GM19395 (cell line): ENCODE results near the gene RGS19.

ENCODE experiments used
- ATAC-seq: cut with Tn5 transposase; IDR thresholded peaks from one replicate; pipeline ENCODE4 v1.9.1; 2021; ENCODE audit warnings: mild to moderate bottlenecking, moderate library complexity; ENCODE audit not compliant: unreplicated experiment

RGS19 gene

DNA sequence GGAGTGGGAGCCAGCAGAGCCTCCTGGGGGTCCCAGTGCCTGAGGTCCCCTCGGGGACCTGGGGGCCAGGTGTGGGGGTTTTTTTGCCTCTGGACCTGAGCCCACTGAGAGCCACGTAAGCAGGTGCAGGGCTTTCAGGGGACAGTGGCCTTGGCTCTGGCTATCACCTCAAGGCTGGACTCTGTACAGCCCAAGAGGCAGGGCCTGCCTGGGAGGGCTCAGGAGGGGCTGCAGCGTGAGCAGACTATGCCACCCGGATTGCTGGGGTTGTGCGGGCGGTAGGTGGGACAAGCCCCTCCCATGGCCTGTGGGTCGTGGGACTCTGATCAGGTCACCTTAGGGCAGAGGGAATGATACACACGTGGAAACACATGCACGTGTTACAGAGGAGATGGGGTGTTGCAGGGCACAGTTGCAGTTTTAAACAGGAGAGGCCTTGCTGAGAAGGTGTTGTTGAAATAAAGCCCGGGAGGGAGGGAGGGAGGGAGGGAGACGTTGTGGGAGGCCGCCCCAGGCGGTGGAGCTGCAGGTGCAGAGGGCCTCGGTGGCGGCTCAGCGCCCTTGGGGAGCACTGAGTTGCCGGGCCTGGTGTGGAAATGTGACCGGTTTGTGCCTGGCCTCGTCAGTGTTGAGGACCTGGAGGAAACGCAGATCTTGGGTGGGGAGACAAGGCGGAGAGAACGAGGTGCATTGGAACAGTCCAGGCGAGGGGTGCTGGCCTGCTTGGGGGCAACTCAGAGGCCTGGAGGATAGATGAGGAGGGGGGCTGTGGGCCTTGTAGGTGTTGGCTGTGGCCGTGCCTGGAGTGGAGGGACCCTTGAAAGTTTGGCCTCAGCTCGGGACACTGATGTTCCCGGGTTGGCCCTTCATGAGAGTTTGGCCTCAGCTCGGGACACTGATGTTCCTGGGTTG is 14.0 kb downstream of the RGS19 start:
- no peak for ATAC-seq

DNA sequence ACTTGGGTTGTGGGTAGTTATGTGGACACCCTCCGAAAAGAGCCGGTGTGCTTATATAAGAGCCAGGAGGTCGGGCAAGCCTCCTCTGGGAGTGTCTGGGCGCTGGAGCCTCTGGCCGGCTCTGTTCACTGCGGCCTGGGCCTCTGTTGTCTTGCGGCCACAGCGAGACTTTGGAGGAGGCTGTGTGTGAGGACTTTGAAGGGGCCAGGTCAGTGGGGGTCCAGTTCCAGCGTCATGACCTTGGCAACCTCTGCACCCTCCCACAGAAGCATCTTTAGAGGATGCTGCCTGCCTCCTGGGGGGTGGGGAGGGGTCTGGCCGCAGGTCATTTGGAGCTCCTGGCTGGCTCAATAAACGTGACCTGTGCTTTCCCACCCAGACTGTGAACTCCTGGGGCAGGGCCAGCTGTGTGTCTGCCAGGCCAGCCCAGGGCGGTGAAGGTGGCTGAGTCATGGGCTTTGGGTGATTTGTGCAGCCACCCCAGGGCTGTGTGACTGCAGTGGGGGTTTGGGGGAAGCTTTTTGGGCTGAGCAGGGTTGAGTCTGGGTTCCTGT is 15.1 kb downstream of the RGS19 start:
- ATAC-seq: no peak

- no peak for ATAC-seq
These were observed 15.8 kb downstream of the RGS19 start for GRCh38 chr20:64063389-64064144.

DNA sequence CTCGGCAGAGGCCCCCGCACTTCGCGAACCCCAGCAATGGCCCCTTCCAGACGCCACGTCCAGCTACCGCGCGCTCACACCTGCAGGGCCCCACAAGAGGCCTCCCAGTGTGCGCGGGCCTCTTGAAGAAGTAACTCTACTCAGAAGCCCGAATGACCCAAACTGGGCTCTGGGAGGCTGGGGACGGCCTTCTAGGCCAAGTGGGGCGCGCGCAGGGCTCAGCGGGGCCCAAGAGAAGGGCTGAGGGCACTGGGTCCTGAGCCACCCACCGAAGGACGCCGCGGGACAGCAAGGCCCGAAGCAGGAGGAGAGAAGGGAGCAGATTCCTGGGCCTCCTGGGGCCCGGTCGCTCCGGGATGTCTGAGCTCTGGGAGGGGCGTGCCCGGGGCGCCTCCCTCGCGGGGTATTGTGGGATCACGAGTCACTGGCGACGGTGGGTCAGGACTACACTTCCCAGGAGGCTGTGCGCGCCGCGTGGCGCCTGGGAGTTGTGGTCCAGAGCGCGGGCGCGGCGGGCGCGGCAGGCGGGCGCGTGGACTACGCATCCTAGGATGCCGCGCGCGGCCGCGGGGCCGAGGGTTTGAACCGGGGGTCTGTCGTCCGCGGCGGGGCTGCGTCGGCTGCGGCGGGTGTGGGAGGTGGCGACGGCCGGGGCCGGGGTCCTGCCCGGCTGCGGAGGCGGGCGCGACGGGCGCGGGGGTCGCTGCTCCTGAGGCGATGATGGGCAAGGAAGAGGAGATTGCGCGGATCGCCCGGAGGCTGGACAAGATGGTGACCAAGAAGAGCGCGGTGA is 16.5 kb downstream of the RGS19 start, which contains the start of gene TCEA2:
TCEA2 (plus strand) TSS at position 603 of the 793 bp plus-strand sequence; CDS start at position 718, 115 bp downstream.
- ATAC-seq: peak; percentile 80

- no peak for ATAC-seq
These were observed 17.1 kb downstream of the RGS19 start for GRCh38 chr20:64062276-64062595.

DNA sequence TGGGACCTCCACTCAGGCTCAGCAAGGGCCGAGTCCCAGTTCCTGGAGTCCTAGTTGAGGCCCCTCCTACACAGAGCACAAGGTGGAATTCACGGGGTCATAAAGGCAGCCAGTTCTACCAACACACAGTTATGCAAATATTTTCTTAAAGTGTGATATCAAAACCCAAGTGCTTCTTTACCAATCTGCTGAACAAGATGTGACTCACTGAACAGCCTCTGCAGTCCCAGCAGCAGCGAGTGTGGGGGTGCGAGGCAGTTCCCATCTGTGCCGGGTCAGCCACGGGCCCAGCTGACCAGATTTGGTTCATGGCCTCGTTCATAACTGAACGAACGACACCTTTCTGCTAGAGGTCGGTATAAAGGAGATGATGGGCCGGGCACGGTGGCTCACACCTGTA is 20.8 kb downstream of the RGS19 start:
- no peak for ATAC-seq

DNA sequence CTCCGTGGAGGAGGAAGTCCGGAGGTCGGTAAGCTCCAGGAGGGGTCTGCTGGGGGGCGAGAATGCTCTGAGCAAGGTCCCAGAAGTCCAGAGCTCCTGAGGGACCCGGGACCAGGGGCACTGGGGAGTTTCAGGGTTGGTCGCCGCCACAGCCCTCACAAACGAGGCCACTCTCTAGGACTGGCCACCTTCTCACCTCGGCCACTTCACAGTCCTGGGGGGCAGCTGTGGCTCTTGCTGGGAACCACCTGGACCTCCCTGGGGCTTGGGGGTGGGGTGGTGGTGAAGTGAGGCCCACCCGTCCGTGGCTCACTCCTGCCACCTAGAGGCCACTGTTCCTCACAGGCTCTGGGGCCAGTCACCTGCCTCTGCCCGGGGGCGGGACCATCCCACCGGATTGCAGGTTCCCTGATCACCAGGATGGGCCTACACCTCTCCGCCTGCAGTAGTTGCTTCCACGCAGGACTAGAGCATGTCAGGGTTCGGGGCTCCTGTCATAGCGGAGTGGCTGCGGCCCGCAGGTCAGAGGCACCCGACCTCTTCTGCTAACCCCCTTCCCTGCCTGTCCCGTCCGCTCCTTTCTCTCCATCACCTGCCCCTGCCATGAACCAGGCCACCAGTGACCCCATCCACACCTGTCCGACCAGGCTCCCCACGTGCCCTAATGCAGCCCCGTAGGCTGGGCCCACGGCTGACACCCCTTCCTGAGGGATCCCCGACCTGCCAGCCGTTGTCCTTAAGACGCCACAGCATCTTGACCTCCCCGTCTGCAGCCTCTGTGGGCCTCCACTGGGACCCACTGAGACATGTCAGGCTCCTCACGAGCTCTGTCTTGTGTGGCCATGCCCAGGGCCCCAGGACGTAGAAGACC is 21.5 kb downstream of the RGS19 start:
- no peak for ATAC-seq

- no peak for ATAC-seq
These were observed 22.3 kb downstream of the RGS19 start for GRCh38 chr20:64056889-64057627.

DNA sequence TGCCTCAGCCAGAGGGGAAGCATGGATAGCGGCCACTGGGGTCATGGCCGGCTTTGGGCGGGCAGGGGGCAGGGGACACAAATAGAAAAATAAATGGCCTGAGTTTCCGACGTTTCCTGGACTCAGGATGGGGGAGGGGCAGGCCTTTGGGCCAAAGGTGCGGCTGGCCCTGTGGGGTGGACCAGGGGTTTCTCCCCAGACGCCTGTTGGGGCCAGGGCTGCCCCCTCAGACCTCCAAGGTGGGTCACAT is 22.8 kb downstream of the RGS19 start:
- ATAC-seq: no peak

GRCh38 chr20:64055893-64056638 is 23.3 kb downstream of the RGS19 start:
- no peak for ATAC-seq

DNA sequence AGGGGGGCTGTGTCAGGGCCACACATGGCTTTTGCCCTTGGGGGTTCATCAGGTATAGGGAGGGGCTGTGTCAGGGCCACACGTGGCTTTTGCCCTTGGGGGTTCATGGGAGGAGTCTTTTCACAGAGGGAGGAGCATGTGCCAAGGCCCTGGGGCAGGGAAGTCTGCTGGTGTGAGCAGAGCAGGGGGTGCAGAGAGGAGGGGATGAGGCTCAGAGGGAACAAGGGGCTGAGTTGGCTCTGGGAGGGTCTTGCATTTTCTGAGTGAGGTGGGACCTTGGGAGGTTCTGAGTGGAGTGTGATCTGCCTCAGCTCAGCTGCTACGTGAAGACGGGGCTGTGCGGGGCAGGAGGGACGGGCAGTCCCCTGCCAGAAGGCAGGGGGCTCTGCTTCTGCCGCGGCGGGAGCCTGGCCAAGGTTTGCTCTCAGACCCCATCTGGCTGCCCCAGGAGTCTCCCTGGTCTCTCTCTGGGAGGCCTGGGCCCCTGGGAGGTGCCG is 23.9 kb downstream of the RGS19 start:
- no peak for ATAC-seq

DNA sequence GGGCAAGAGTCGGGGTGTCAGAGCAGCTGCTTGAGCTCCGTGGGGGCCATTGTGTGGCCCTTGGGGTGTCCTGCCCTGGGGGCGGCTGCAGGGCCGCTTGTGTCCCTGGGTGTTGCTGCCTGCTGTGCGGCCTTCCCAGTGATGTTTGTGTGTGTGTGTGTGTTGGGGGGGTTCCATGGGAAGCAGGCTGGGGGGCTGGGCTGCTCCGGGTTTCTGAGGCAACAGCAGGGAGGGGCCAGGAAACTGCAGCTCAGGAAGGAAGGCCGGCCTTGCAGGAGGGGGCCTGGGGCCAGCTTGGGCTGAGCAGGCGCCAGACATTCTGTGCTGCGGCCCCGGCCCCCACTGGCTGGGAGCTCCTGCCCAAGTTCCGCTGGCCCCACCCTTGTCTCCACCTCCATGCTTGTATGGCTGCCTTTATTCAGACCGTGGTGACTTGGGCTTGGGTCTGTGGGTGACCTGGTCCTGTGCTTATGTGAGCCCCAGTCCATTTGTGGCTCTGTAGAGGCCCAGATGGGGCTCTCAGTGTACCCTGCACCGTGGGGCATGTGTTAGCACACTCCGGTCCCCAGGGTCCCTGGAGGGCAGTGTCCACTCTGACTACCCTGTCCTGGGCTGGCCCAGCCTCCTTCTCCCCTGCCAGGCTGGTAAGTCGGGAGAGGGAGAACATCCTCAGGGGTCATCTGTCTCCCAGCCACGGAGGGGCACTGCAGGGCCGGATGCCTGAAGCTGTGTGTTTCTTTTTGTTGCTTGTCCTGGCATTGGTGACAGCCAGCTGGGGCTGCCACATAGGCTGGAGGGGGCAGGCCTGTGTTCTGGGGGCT is 25.3 kb downstream of the RGS19 start:
- no peak for ATAC-seq

- ATAC-seq: no peak
These were observed 26.1 kb downstream of the RGS19 start for GRCh38 chr20:64052987-64053840.

GRCh38 chr20:64052326-64052722 is 27.0 kb downstream of the RGS19 start:
- ATAC-seq: no peak

DNA sequence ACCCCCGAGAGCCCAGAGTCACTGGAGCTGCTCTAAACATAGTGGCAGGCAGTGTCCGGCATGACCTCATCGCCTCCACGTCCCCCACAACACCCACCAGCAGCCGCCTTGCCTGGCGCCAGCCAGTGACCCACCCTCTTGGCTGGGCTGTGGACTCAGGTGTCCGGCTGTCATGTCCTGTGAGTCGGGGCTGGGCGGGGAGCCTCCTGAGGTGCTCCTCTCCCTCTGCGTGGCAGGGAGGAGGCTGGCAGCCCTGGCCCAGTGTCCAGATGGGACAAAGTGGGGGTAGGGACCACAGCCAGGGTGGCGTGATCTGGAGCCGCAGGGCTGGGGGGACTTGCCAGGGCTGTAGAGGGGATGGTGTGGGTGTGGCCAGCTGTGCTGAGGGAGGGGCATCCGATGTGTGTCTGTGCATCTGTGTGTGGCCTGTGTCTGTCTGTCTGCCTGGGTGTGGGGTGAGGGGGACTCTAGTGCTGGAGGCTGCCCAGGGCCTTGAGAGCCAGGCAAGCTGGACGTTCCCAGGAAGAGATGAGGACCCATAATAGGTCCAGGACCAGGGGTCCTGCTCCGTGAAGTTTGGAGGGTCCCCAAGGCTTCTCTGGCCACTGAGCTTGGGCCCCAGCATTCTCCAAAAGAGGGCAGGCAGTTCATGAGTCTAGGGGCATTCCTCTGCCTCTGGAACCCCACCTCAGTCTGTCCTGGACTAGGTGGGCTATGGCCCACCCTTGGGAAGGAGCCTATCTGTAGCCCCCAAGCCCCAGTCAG is 27.6 kb downstream of the RGS19 start:
- ATAC-seq: no peak

DNA sequence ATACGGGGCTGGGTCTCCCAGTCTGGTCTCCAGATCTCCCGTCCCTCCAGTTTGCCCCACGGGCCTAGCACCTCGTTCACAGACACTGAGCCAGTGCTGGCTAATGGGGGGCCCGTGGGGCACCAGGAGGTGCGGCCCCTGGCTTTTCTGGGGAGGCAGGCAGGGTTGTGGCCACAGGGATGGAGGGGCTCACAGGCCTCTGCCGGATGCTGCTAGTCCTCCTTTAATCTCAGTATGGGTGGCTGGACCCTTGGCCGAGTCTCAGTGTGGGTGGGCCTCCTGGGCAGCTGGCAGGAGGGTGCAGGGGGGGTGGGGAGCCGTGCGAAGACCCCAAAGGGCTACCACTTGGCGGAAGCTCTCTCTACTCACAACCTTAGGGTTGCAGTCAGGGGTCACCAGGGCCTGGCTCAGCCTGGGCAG is 28.3 kb downstream of the RGS19 start:
- ATAC-seq: no peak
